GM12873 (cell line): Measurements from ENCODE around the gene YDJC.

Experiments used
- CTCF ChIP-seq: IDR thresholded peaks from 2 replicates; pipeline ENCODE4 v1.5.1; 2012; ENCODE audit warnings: low read depth, mild to moderate bottlenecking, moderate library complexity, low read length, control low read depth; ENCODE audit not compliant: insufficient read depth; ENCODE audit errors: missing control alignments

The YDJC gene

GRCh38 chr22:21646608-21647590, 17.1 kb upstream of the YDJC start:
- TF ChIP-seq CTCF, result peak; percentile 93

- TF ChIP-seq CTCF, result peak; percentile 49
Observed at GRCh38 chr22:21643533-21644357, 13.9 kb upstream of the YDJC start.

GRCh38 chr22:21642584-21643448, 13.0 kb upstream of the YDJC start:
- peak; percentile 78 for TF ChIP-seq CTCF

- TF ChIP-seq CTCF, result no peak
Observed at GRCh38 chr22:21641789-21642583, 12.2 kb upstream of the YDJC start, which contains the start of gene SDF2L1. Gene SDF2L1 (plus strand): TSS chr22:21642302. CDS start chr22:21642337, 35 bp downstream.

GRCh38 chr22:21641417-21641788, 11.6 kb upstream of the YDJC start:
- peak; percentile 25 for TF ChIP-seq CTCF

GRCh38 chr22:21640810-21641209, 11.0 kb upstream of the YDJC start:
- TF ChIP-seq CTCF, result no peak
